Tibial nerve (tissue), 4 donors: Measurements from ENCODE around the gene CEL.

Source experiments
- CTCF ChIP-seq, 5 experiments: fragments of 200-600 bp in 3 of 5; fragments of 450-650 bp in 2 of 5; sonication (generic) in 3 of 5; IDR thresholded peaks; one replicate each; pipeline ENCODE4 v1.5.1; 2016 to 2019; ENCODE audit warnings: antibody characterized with exemption in 5 of 5, mild to moderate bottlenecking in 3 of 5, moderate library complexity in 2 of 5
- EP300 ChIP-seq, 2 donors: sonication (generic); formaldehyde crosslinking; IDR thresholded peaks; one replicate each; pipeline ENCODE4 v1.6.1; 2017; ENCODE audit warnings: antibody characterized with exemption in 2 of 2, mild to moderate bottlenecking in 1 of 2
- POLR2A ChIP-seq, 2 donors: fragments of 450-650 bp; IDR thresholded peaks; one replicate each; pipeline ENCODE4 v1.6.1; 2017; ENCODE audit warnings: antibody characterized with exemption in 2 of 2, mild to moderate bottlenecking in 2 of 2, moderate library complexity in 2 of 2

- TF ChIP-seq POLR2A (IDR thresholded peaks at IDR 0.05) (no peak), CTCF (IDR thresholded peaks at IDR 0.05) (no peak), EP300 (IDR thresholded peaks at IDR 0.05) (no peak)
Observed at GRCh38 chr9:133045132-133045531, 16.6 kb upstream of the CEL start.
